ENCODE measurements around the gene SLC2A4RG.
A peak's percentile ranks its signal among the peaks of the same experiment; 100 is the strongest.

SLC2A4RG gene

DNA sequence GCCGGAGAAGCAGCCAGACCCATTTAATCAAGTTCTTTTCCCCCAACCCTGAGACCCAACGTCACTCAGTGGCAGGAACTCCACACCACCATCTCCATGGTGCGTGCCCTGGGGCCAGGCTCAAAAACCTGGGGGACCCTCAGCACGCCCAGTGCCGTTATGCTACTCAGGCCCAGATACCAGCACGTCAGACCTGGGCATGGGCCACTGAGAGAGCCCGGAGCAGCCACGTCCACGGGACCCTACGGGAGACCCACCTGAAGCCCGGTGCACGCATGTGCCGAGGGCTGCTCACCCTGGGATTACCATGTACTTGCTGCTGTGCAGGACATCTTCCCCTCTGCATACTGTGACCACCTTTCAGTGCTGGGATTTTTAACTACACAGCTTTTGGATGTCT is 13.8 kb downstream of the SLC2A4RG start:
- DNase-seq = no peak
- peak overlapping the region in 1 of 2 donors; percentile 60 for H3K27ac Mint-ChIP-seq
- ATAC-seq (replicated peaks) = no peak
- H3K27me3 Mint-ChIP-seq = no peaks in the 10 kb centered on the region
- H3K9me3 Mint-ChIP-seq = no peaks in the 10 kb centered on the region
- H3K4me1 Mint-ChIP-seq (ENCODE audit: low read depth in 2 of 2) = peaks cover 33 to 42% of the 10 kb centered on the region in 2 donors
- no peak overlapping the region for H3K4me3 Mint-ChIP-seq
- H3K36me3 Mint-ChIP-seq (ENCODE audit: insufficient read depth) = peaks cover 3% of the 10 kb centered on the region

DNA sequence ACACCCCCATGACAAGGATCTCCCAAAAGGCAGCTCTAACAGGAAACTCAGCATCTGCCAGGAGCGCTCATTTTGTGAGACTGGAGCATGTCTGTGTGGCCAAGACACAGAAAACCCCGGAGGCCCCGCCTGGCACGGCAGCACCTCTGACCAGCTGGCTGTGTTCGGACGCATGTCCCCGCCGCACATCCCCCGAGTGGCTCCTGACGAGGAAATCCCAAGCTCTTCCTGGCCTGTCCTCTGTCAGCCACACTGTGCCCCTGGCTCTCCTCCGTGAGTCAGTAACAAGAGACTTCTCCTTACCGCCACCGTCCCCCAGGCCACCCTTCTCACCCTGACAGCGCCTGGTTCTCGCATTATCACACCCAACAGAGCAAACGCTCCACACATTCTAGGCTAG is 14.4 kb downstream of the SLC2A4RG start:
- H3K4me1 Mint-ChIP-seq (ENCODE audit: low read depth in 2 of 2) = peaks cover 29 to 41% of the 10 kb centered on the region in 2 donors
- peak overlapping the region in 1 of 2 donors; percentile 60 for H3K27ac Mint-ChIP-seq

DNA sequence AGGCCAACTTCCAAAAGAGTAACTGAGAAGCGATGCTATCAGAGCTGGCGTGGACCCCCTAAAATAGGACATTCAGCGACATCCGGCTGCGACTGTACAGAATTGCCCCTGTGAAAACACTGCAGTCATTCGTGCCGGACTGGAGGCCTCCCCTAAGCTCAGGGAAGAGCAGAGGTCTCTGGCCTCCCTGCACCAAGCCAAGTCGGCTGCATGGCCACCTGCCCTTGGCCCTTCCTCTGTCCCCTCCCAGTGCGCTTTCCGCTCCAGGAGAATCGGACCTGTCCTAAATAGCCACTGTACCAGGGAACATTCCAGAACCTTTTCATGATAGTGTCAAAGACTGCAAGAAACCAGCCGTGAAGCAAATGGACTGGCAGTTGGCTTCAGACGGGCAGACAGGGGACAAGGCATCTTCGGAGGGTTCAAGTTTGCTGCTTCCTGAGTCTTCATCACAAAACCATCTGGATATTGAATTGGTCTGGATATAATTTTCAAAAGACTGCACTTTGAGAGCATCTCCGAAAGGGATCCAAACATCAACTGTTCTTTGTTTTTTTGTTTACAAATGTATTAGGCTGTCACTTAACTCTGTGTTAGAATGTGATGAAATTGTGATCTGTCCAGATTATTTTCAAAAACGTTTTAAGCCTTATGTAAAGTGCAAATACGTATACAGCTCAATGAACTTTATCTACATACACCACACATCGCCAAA is 16.5 kb downstream of the SLC2A4RG start:
- Mint-ChIP-seq H3K36me3 (ENCODE audit: insufficient read depth) (peaks cover 3% of the 10 kb centered on the region), H3K27ac (peak overlapping the region; percentile 33 to 47), H3K4me3 (peak overlapping the region; percentile 68), H3K9me3 (no peaks in the 10 kb centered on the region), H3K27me3 (no peaks in the 10 kb centered on the region), H3K4me1 (ENCODE audit: low read depth in 2 of 2) (peaks cover 27 to 33% of the 10 kb centered on the region in 2 donors)
- DNase-seq (no peak), ATAC-seq (replicated peaks) (no peak)

More for the DNA sequence above, 14.4 kb downstream of the SLC2A4RG start:
- no peaks in the 10 kb centered on the region for H3K9me3 Mint-ChIP-seq
- DNase-seq = no peak
- no peaks in the 10 kb centered on the region for H3K27me3 Mint-ChIP-seq
- ATAC-seq (replicated peaks) = no peak
- peaks cover 3% of the 10 kb centered on the region for H3K36me3 Mint-ChIP-seq (ENCODE audit: insufficient read depth)
- no peak overlapping the region for H3K4me3 Mint-ChIP-seq

DNA sequence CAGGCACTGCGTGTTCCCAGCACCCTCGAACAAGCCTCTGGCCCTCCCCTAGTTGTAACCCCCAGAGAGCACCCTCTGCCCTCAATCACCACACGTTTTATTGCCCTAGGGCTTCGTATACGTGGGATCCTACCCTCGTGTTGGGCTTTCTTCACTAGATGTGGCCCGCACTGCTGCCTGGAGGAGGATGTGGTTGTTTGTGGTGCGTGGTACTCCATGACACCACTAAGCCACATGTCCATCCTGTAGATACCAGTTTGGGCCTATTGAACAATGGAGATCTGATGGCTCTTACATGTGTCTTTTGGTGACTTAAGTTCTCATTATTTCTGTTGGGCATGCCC is 17.0 kb downstream of the SLC2A4RG start:
- Mint-ChIP-seq H3K9me3 (no peaks in the 10 kb centered on the region), H3K36me3 (ENCODE audit: insufficient read depth) (peaks cover 3% of the 10 kb centered on the region), H3K4me3 (peak overlapping the region; percentile 68), H3K27ac (peak overlapping the region; percentile 33 to 47), H3K4me1 (ENCODE audit: low read depth in 2 of 2) (peaks cover 23 to 30% of the 10 kb centered on the region in 2 donors), H3K27me3 (no peaks in the 10 kb centered on the region)
- peak; percentile 95 for ATAC-seq (replicated peaks)
- DNase-seq = peak; percentile 31 to 39 (median 37)

DNA sequence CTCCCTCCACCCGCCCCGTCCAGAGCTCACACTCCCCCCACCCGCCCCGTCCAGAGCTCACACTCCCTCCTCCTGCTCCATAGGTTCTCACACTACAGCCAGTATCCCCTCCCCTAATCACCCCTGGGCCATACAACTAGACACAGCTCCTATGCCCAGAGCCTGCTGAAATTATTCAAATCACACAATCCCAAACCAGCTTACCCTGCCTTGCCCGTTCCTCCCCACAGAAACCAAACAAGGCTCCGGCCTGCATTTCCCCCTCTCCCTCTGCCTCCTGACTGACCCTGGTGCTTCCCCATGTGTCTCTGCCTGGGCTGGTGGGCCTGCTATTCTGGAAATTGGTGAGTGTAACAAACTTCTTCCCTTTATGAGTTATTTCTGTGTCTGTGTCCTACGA is 18.6 kb downstream of the SLC2A4RG start:
- Mint-ChIP-seq H3K27ac (peak overlapping the region in 1 of 2 donors; percentile 49), H3K4me3 (no peak overlapping the region), H3K27me3 (no peaks in the 10 kb centered on the region), H3K4me1 (ENCODE audit: low read depth in 2 of 2) (peaks cover 26 to 28% of the 10 kb centered on the region in 2 donors), H3K36me3 (ENCODE audit: insufficient read depth) (peaks cover 3% of the 10 kb centered on the region), H3K9me3 (no peaks in the 10 kb centered on the region)
- DNase-seq (no peak), ATAC-seq (replicated peaks) (no peak)

DNA sequence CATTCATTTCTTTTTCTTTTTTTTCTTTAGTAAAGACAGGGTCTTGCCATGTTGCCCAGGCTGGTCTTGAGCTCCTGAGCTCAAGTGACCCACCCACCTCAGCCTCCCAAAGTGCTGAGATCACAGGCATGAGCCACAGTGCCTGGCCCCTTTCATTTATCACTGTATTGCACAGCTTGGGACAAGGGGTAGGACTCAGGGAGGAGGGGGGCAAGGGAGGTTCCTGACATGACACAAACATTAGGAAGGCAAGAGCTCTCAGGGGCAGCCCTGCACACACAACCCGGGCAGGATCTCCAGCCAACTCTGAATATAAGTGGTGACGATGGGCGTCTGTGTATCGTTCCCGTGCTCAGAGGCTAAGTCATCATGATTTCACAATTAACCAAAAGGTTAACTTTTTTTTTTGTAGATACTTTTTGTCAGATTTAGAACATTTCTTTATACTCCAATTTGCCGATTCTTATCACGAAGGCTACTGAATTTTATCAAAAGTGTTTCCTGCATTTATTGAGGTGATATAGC is 19.9 kb downstream of the SLC2A4RG start:
- Mint-ChIP-seq H3K4me1 (ENCODE audit: low read depth in 2 of 2) (peaks cover 26% of the 10 kb centered on the region in 2 donors), H3K36me3 (ENCODE audit: insufficient read depth) (peaks cover 3% of the 10 kb centered on the region), H3K9me3 (no peaks in the 10 kb centered on the region), H3K27me3 (no peaks in the 10 kb centered on the region), H3K27ac (no peak overlapping the region), H3K4me3 (peak overlapping the region in 1 of 2 donors; percentile 2)
- ATAC-seq (replicated peaks) = no peak
- DNase-seq = no peak

DNA sequence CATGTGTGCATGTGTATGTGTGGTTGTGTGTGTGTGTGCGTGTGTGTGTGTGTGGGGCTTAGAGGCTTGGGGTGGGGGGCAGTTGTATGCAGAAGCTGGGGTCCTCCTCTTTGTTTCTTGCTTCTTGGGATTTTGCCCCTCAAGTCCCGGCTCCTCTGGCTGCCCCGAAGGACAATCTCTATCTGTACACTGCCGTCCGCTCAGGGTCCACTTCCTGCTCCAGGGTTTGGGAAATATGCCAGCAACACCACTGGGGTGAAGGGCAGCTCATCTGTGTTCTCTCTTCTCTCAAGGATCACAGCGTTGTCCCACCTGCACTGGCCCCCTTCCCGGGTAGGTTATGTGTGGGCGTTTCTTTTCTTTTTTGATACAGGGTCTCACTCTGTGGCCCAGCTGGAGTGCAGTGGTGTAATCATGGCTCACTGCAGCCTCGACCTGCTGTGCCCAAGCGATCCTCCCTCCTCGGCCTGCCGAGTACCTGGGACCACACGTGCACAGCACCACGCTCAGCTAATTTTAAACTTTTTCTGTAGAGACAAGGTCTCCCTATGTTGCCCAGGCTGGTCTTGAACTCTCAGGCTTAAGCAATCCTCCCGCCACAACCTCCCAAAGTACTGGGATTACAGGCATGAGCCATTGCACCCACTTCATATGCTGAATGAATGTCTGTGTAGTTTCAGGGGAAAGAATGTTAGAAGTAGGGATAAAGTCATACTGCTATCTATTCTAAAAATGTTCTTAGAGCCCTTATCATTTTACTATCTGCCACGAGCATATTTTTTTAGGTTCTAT is 25.7 kb downstream of the SLC2A4RG start:
- Mint-ChIP-seq H3K27me3 (peaks cover 0 to 7% of the 10 kb centered on the region in 2 donors), H3K36me3 (ENCODE audit: insufficient read depth) (no peaks in the 10 kb centered on the region), H3K4me3 (no peak overlapping the region), H3K27ac (no peak overlapping the region), H3K4me1 (ENCODE audit: low read depth in 2 of 2) (peaks cover 0 to 2% of the 10 kb centered on the region in 2 donors), H3K9me3 (no peaks in the 10 kb centered on the region)
- ATAC-seq (replicated peaks) (no peak), DNase-seq (no peak)

DNA sequence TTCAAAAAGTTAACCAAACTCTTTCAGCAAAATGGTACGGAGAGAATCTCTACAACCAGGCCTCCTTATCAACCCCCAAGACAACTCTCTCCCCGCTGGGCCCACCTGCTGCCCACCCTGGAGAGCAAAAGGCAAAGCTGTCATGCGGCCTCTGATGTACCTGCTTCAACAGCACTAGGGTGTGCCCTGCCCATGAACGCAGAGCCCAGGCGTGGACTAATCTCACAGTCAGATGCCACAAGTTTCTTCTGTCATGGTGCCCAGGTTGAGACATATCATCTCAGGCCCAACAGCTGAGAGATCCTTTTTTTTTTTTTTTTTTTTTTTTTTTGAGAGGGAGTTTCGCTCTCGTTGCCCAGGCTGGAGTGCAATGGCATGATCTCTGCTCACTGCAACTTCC is 26.3 kb downstream of the SLC2A4RG start:
- Mint-ChIP-seq H3K9me3 (no peaks in the 10 kb centered on the region), H3K36me3 (ENCODE audit: insufficient read depth) (no peaks in the 10 kb centered on the region), H3K27ac (no peak overlapping the region), H3K27me3 (peaks cover 0 to 7% of the 10 kb centered on the region in 2 donors), H3K4me3 (no peak overlapping the region), H3K4me1 (ENCODE audit: low read depth in 2 of 2) (peaks cover 0 to 2% of the 10 kb centered on the region in 2 donors)
- ATAC-seq (replicated peaks) (no peak), DNase-seq (no peak)

DNA sequence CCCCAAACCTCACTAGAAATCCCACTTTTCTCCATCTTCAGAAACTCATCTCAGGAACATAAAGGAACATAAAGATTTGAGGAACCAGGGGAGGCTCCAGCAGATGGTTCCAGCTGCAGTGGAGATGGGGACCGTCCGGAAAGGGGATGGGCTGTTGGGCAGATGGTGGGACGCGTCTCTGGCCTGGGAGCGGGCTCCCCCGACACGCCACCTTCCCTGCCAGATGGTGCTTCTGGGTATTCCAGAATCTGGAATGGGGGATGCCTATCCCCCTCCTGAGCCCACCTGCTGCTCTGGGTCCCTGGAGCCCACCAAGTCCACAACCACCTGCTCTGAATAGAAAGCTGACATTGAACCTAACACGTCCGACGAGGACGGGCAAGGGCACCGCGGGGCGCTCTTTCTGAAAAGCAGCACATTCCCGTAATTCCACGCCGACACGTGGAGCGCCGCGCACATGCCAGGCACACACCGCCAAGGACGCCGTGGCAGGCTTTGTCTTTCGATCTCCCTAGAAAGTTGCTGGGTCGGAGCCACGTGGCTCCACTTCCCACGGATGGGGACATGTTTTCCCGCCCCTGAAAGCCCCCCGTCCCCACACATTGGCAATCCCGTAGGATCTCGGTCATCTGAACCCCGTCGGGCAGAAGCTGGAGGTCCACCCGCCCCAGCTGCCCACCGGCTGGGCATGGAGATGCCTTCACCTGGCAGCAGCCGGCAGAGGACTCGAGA is 27.3 kb downstream of the SLC2A4RG start:
- no peak for DNase-seq
- ATAC-seq (replicated peaks) = no peak
- no peak overlapping the region for H3K4me3 Mint-ChIP-seq
- peaks cover 0 to under 1% of the 10 kb centered on the region in 2 donors for H3K4me1 Mint-ChIP-seq (ENCODE audit: low read depth in 2 of 2)
- H3K9me3 Mint-ChIP-seq = no peaks in the 10 kb centered on the region
- peaks cover 0 to 7% of the 10 kb centered on the region in 2 donors for H3K27me3 Mint-ChIP-seq
- H3K36me3 Mint-ChIP-seq (ENCODE audit: insufficient read depth) = no peaks in the 10 kb centered on the region
- no peak overlapping the region for H3K27ac Mint-ChIP-seq

DNA sequence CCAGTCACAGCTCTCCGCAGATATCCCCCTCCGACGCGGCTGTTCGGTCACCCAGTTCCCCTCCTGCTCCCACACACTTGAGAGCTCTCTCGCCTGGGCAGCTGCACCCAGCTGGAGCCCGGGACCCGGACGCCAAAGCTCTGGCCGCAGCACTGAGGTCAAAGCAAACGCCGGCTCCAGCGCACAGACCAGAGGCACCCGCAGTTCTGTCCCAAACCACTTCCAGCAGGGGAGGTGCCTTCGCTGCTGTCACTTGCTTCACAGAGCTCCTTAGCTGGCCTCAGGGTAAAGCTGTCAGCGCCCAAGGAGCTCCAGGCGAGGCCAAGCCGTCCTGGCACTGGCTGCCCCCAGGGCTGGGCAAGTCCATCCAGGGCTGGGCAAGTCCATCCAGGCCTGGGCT is 27.9 kb downstream of the SLC2A4RG start:
- no peak overlapping the region for H3K27ac Mint-ChIP-seq
- ATAC-seq (replicated peaks) (no peak), DNase-seq (no peak)
- no peaks in the 10 kb centered on the region for H3K4me1 Mint-ChIP-seq (ENCODE audit: low read depth in 2 of 2)
- peaks cover 0 to 7% of the 10 kb centered on the region in 2 donors for H3K27me3 Mint-ChIP-seq
- H3K9me3 Mint-ChIP-seq = no peaks in the 10 kb centered on the region
- H3K36me3 Mint-ChIP-seq (ENCODE audit: insufficient read depth) = no peaks in the 10 kb centered on the region
- no peak overlapping the region for H3K4me3 Mint-ChIP-seq

DNA sequence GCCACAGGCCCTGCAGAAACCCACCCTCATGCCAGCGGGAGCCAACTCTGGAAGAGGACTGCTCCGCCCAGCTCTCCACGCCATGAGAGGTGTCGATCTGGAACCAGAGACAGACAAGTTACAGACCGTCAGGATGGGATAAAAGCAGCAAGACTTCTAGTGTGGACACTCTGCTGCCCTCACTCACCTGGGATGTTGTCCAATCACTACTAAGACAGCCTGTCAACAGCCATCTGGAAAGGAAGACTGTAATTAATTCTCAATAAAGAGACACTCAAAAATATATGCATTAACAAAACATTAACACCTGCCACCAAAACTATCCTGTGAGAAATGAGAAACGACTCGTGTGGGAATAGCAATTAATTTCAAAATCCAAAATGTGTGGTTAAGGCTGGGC is 28.3 kb downstream of the SLC2A4RG start:
- H3K9me3 Mint-ChIP-seq = no peaks in the 10 kb centered on the region
- H3K27ac Mint-ChIP-seq = no peak overlapping the region
- H3K27me3 Mint-ChIP-seq = peaks cover 0 to 7% of the 10 kb centered on the region in 2 donors
- no peaks in the 10 kb centered on the region for H3K4me1 Mint-ChIP-seq (ENCODE audit: low read depth in 2 of 2)
- H3K4me3 Mint-ChIP-seq = no peak overlapping the region
- ATAC-seq (replicated peaks) = no peak
- H3K36me3 Mint-ChIP-seq (ENCODE audit: insufficient read depth) = peaks cover 2% of the 10 kb centered on the region
- no peak for DNase-seq

DNA sequence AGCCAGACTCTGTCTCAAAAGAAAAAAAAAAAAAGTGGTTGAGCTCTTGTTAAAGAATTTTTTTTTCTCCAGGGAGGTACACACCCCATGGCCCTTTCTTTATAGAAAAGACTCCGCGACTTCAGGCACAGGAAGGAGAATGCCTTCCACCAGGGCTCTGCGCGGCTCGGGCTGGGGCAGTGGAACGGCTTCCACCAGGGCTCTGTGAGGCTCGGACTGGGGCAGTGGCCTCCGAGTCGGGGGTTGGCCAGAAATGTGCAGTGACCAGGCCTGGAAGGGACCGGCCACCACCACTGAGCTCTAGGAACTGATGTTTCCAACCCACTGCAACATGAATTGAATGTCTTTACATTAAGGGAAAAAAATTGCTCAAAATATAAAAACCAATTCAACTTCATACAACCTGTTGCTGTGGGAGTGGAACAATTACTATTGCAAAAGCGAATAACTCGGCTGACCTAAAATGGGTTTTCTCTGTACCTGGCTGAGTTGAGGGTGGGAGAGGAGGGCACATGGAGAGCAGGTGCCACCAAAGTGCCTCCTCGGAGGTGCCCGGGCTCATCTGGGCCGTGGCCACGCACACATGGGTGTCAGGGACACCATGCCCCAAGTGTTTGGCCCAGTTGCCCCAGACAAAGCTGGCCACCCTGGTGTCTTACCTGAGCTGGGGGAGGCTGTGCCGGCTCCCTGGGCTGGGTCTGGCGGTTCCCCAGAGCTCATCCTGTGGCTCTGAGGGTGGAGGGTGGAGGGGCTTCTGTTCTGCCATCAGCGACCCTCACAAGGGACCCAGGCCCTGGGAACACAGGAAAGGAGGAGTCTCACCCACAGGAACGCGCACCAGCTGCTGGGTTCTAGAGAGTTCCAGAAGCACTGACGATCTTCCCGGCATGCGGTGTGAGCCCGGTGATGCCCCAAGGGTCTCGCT is 29.3 kb downstream of the SLC2A4RG start:
- H3K27ac Mint-ChIP-seq = no peak overlapping the region
- no peak for ATAC-seq (replicated peaks)

More for the DNA sequence above, 29.3 kb downstream of the SLC2A4RG start:
- Mint-ChIP-seq H3K4me1 (ENCODE audit: low read depth in 2 of 2) (no peaks in the 10 kb centered on the region), H3K4me3 (no peak overlapping the region), H3K36me3 (ENCODE audit: insufficient read depth) (peaks cover 2% of the 10 kb centered on the region), H3K9me3 (no peaks in the 10 kb centered on the region), H3K27me3 (peaks cover 0 to 7% of the 10 kb centered on the region in 2 donors)
- DNase-seq = no peak

Data from effector memory CD8-positive, alpha-beta T cell (primary cell).